CD4-positive, alpha-beta T cell (primary cell): Measurements from ENCODE around the gene SLC24A3. TPM values are rescaled to one million over a fixed set of nuclear protein-coding genes. Genes with fewer than 3 reads are reported as not detected.

Experiments used
- ATAC-seq: fragments of 200-7000 bp; cut with Tn5 transposase; one replicate; pipeline ENCODE4 v1.10.0; 2022; ENCODE audit warnings: mild to moderate bottlenecking; ENCODE audit not compliant: poor library complexity
- CTCF ChIA-PET: fragments of 350-600 bp; sonication (Branson Sonifier 250); formaldehyde crosslinking; loops from one replicate; lab custom pipeline; 2021; ENCODE audit warnings: antibody characterized with exemption, inconsistent platforms; lab: Charles Lee
- POLR2A ChIA-PET: fragments of 350-600 bp; sonication (Branson Sonifier 250); formaldehyde crosslinking; loops from one replicate; lab custom pipeline; 2021; ENCODE audit warnings: antibody characterized with exemption, inconsistent platforms; lab: Charles Lee
- DNase-seq, 14 experiments: peaks; one replicate each; pipeline ENCODE4 v3.0.0-alpha.2; 2013 to 2020; ENCODE audit warnings: mixed read lengths in 2 of 14
- H3K27ac ChIP-seq, 2 donors: one replicate each; pipeline versions ENCODE4 v1.5.1 to v1.7.0; 2013; ENCODE audit warnings: low read length in 2 of 2, low read depth in 1 of 2, mild to moderate bottlenecking in 1 of 2
- H3K27me3 ChIP-seq, 2 experiments: 1 replicate in 1 of 2; 2 replicates in 1 of 2; pipeline versions ENCODE4 v1.6.1 to v1.7.0; 2013; ENCODE audit warnings: low read length in 2 of 2, control low read depth in 1 of 2, mild to moderate bottlenecking in 1 of 2, moderate library complexity in 1 of 2; ENCODE audit not compliant: insufficient read depth in 2 of 2, control insufficient read depth in 1 of 2
- H3K36me3 ChIP-seq: one replicate; pipeline ENCODE4 v1.6.1; 2013; ENCODE audit warnings: low read length, control low read depth; ENCODE audit not compliant: insufficient read depth
- H3K4me1 ChIP-seq: one replicate; pipeline ENCODE4 v1.6.1; 2013; ENCODE audit warnings: low read length, control low read depth; ENCODE audit not compliant: insufficient read depth
- H3K4me3 ChIP-seq: one replicate; pipeline ENCODE4 v1.5.1; 2013; ENCODE audit warnings: mild to moderate bottlenecking, low read length, moderate library complexity
- H3K9me3 ChIP-seq, 2 experiments: 1 replicate in 1 of 2; 2 replicates in 1 of 2; pipeline versions ENCODE4 v1.6.1 to v1.7.0; 2013; ENCODE audit warnings: low read length in 2 of 2, mild to moderate bottlenecking in 2 of 2, control low read depth in 1 of 2, moderate library complexity in 1 of 2; ENCODE audit not compliant: control insufficient read depth in 1 of 2, insufficient read depth in 1 of 2
- H3K27ac Mint-ChIP-seq: one replicate; pipeline ENCODE4 v1.8.0; 2020; ENCODE audit warnings: mixed read lengths
- H3K27me3 Mint-ChIP-seq: one replicate; pipeline ENCODE4 v1.8.0; 2021; ENCODE audit warnings: mixed read lengths
- H3K36me3 Mint-ChIP-seq: one replicate; pipeline ENCODE4 v1.8.0; 2021; ENCODE audit warnings: low read depth, mixed read lengths
- H3K4me1 Mint-ChIP-seq: one replicate; pipeline ENCODE4 v1.8.0; 2021; ENCODE audit warnings: low read depth, mixed read lengths
- H3K4me3 Mint-ChIP-seq: one replicate; pipeline ENCODE4 v1.8.0; 2020; ENCODE audit warnings: mild to moderate bottlenecking, mixed read lengths
- H3K9me3 Mint-ChIP-seq: one replicate; pipeline ENCODE4 v1.8.0; 2020; ENCODE audit warnings: mixed read lengths
- CTCF ChIP-seq: fragments of 200-600 bp; IDR thresholded peaks from one replicate; pipeline ENCODE4 v1.8.0; 2022; ENCODE audit warnings: antibody characterized with exemption, mild to moderate bottlenecking
- intact Hi-C, 2 experiments: fragments of 100-400 bp; cut with DNase I in 1 of 2; cut with micrococcal nuclease in 1 of 2; formaldehyde crosslinking; loops; one replicate each; pipeline versions ENCODE4 v1.15.1 to v1.9.0; 2023 to 2025; cut with DNase I, micrococcal nuclease
- total RNA-seq, 174 experiments: library from RNA in 2 of 174; stranded (reverse) in 2 of 174; gene quantifications; one replicate each; pipeline ENCODE4 v1.2.3 and lab custom pipeline; 2021 to 2026

SLC24A3 gene
- total RNA-seq, 2 experiments from 2014 or later, result not detected

GRCh38 chr20:19222520-19223040 is 10.1 kb downstream of the SLC24A3 start:
- Mint-ChIP-seq H3K4me3 (no peak overlapping the region), H3K36me3 (no peaks in the 10 kb centered on the region), H3K27me3 (peaks cover 17% of the 10 kb centered on the region), H3K27ac (no peak overlapping the region), H3K9me3 (peaks cover 7% of the 10 kb centered on the region), H3K4me1 (no peaks in the 10 kb centered on the region)
- no peaks in the 10 kb centered on the region for H3K36me3 ChIP-seq
- DNase-seq (no peak), ATAC-seq (no peak)
- no peak overlapping the region for H3K27ac ChIP-seq
- intact Hi-C loops, result no loop called here
- H3K4me1 ChIP-seq, result no peaks in the 10 kb centered on the region
- no peak for TF ChIP-seq CTCF
- CTCF ChIA-PET, result no interaction called here
- POLR2A ChIA-PET, result no interaction called here
- H3K4me3 ChIP-seq, result no peak overlapping the region
- H3K27me3 ChIP-seq, result peaks cover 0 to 3% of the 10 kb centered on the region in 2 experiments
- H3K9me3 ChIP-seq, result no peaks in the 10 kb centered on the region

- no peak overlapping the region for H3K27ac ChIP-seq
- ATAC-seq (no peak), DNase-seq (no peak)
- Mint-ChIP-seq H3K4me3 (no peak overlapping the region), H3K27ac (no peak overlapping the region), H3K36me3 (no peaks in the 10 kb centered on the region), H3K9me3 (peaks cover 7% of the 10 kb centered on the region), H3K27me3 (peaks cover 10% of the 10 kb centered on the region), H3K4me1 (no peaks in the 10 kb centered on the region)
- ChIA-PET CTCF (no interaction called here), POLR2A (no interaction called here)
- peaks cover 0 to 3% of the 10 kb centered on the region in 2 experiments for H3K27me3 ChIP-seq
- no peaks in the 10 kb centered on the region for H3K4me1 ChIP-seq
- intact Hi-C loops, result no loop called here
- no peaks in the 10 kb centered on the region for H3K36me3 ChIP-seq
- TF ChIP-seq CTCF, result no peak
- no peaks in the 10 kb centered on the region for H3K9me3 ChIP-seq
- H3K4me3 ChIP-seq, result no peak overlapping the region
Observed at GRCh38 chr20:19223640-19224039, 11.2 kb downstream of the SLC24A3 start.

GRCh38 chr20:19231359-19232035 is 19.1 kb downstream of the SLC24A3 start:
- Histone ChIP-seq H3K27me3 (no peaks in the 10 kb centered on the region), H3K27ac (no peak overlapping the region), H3K4me1 (no peaks in the 10 kb centered on the region), H3K9me3 (no peaks in the 10 kb centered on the region), H3K4me3 (no peak overlapping the region), H3K36me3 (no peaks in the 10 kb centered on the region)
- no peak overlapping the region for H3K27ac Mint-ChIP-seq
- no peaks in the 10 kb centered on the region for H3K9me3 Mint-ChIP-seq
- H3K36me3 Mint-ChIP-seq, result no peaks in the 10 kb centered on the region
- CTCF ChIA-PET, result no interaction called here
- no peak for TF ChIP-seq CTCF
- H3K4me3 Mint-ChIP-seq, result no peak overlapping the region
- ATAC-seq (no peak), DNase-seq (no peak)
- POLR2A ChIA-PET, result no interaction called here
- intact Hi-C loops, result no loop called here
- H3K27me3 Mint-ChIP-seq, result peaks cover 3% of the 10 kb centered on the region
- H3K4me1 Mint-ChIP-seq, result no peaks in the 10 kb centered on the region
